Thyroid gland (tissue), 4 donors: ENCODE measurements around the gene PARP1. TPM values are rescaled to one million over a fixed set of nuclear protein-coding genes. Genes with fewer than 3 reads are reported as not detected.

Source experiments
- DNase-seq, 2 donors: peaks; one replicate each; pipeline ENCODE4 v3.0.0-alpha.2; 2019
- H3K27ac ChIP-seq, 3 donors: fragments of 200-600 bp; sonication (generic); 1 replicate in 2 of 3; 2 replicates in 1 of 3; pipeline ENCODE4 v1.5.1; 2016 to 2019; ENCODE audit warnings: mild to moderate bottlenecking in 1 of 3, moderate library complexity in 1 of 3
- H3K27me3 ChIP-seq: fragments of 200-600 bp; sonication (generic); one replicate; pipeline ENCODE4 v1.5.1; 2019
- H3K36me3 ChIP-seq, 2 donors: fragments of 200-600 bp; sonication (generic); one replicate each; pipeline ENCODE4 v1.5.1; 2016 to 2019
- H3K4me1 ChIP-seq, 2 donors: fragments of 200-600 bp; sonication (generic); one replicate each; pipeline ENCODE4 v1.5.1; 2017 to 2019
- H3K4me3 ChIP-seq, 3 donors: fragments of 200-600 bp; sonication (generic); replicated peaks in 1 of 3; 1 replicate in 2 of 3; 2 replicates in 1 of 3; pipeline ENCODE4 v1.5.1; 2016; ENCODE audit warnings: mild to moderate bottlenecking in 1 of 3
- H3K9me3 ChIP-seq: fragments of 200-600 bp; sonication (generic); one replicate; pipeline ENCODE4 v1.5.1; 2017
- CTCF ChIP-seq, 6 experiments: fragments of 200-600 bp in 3 of 6; fragments of 450-650 bp in 3 of 6; sonication (generic) in 3 of 6; IDR thresholded peaks; one replicate each; pipeline ENCODE4 v1.5.1; 2016 to 2019; ENCODE audit warnings: antibody characterized with exemption in 6 of 6, mild to moderate bottlenecking in 2 of 6, inconsistent platforms in 1 of 6, moderate library complexity in 1 of 6
- POLR2A ChIP-seq, 2 donors: fragments of 450-650 bp; IDR thresholded peaks; one replicate each; pipeline ENCODE4 v1.6.1; 2017; ENCODE audit warnings: antibody characterized with exemption in 2 of 2, mild to moderate bottlenecking in 2 of 2, moderate library complexity in 1 of 2
- WGBS, 2 donors: methylation state at CpG; one replicate each; pipeline ENCODE4 v1.1.5; 2017; 5-methylcytosine and 5-hydroxymethylcytosine counted together
- intact Hi-C: fragments of 100-400 bp; cut with DNase I; formaldehyde crosslinking; loops from one replicate; pipeline ENCODE4 v1.15.1; 2023
- total RNA-seq, 4 donors: library from RNA; depleted of rRNA; stranded (reverse); fragments of >200 nt; gene quantifications; one replicate each; pipeline ENCODE4 v1.2.3, GENCODE V29; 2016

PARP1 gene
- total RNA-seq, 4 donors from 2014 or later: 47.8 to 103 (median 90.5) TPM

GRCh38 chr1:226414098-226414698 is 6.3 kb upstream of the PARP1 start:
- 86 to 94% methylated on average over 11 of the region's 11 CpGs for WGBS, 2 donors
- Histone ChIP-seq H3K4me3 (no peak overlapping the region), H3K9me3 (no peaks in the 10 kb centered on the region), H3K27me3 (no peaks in the 10 kb centered on the region), H3K36me3 (no peaks in the 10 kb centered on the region), H3K27ac (no peak overlapping the region), H3K4me1 (no peaks in the 10 kb centered on the region)
- TF ChIP-seq POLR2A (IDR thresholded peaks at IDR 0.05): no peak
- no peak for TF ChIP-seq CTCF (IDR thresholded peaks at IDR 0.05)
- DNase-seq: no peak
- intact Hi-C loops: no loop called here

- Histone ChIP-seq H3K9me3 (no peaks in the 10 kb centered on the region), H3K4me1 (peaks cover 4 to 5% of the 10 kb centered on the region in 2 donors), H3K4me3 (no peak overlapping the region), H3K27ac (peak overlapping the region in 2 of 3 donors; percentile 23 to 46), H3K36me3 (no peaks in the 10 kb centered on the region), H3K27me3 (no peaks in the 10 kb centered on the region)
- WGBS, 2 donors: 47 to 49% methylated on average over 5 of the region's 5 CpGs
- intact Hi-C loops: no loop called here
- peak; percentile 93 for DNase-seq
- no peak for TF ChIP-seq CTCF (IDR thresholded peaks at IDR 0.05)
- no peak for TF ChIP-seq POLR2A (IDR thresholded peaks at IDR 0.05)
These were observed 3.7 kb upstream of the PARP1 start for GRCh38 chr1:226411619-226412018.

- no peaks in the 10 kb centered on the region for H3K36me3 ChIP-seq
- intact Hi-C loops: no loop called here
- no peaks in the 10 kb centered on the region for H3K27me3 ChIP-seq
- peak overlapping the region in 2 of 3 donors; percentile 23 to 46 for H3K27ac ChIP-seq
- no peaks in the 10 kb centered on the region for H3K9me3 ChIP-seq
- TF ChIP-seq POLR2A (IDR thresholded peaks at IDR 0.05) (no peak), CTCF (IDR thresholded peaks at IDR 0.05) (no peak)
- no peak for DNase-seq
- no peak overlapping the region for H3K4me3 ChIP-seq
- 95 to 96% methylated on average over 2 of the region's 2 CpGs for WGBS, 2 donors
- peaks cover 11% of the 10 kb centered on the region in 2 donors for H3K4me1 ChIP-seq
These were observed 3.1 kb upstream of the PARP1 start for GRCh38 chr1:226410958-226411357.

GRCh38 chr1:226409392-226409791 is 1.5 kb upstream of the PARP1 start:
- intact Hi-C loops: no loop called here
- WGBS, 2 donors: 92 to 97% methylated on average over 4 of the region's 4 CpGs
- H3K4me1 ChIP-seq: peaks cover 17 to 24% of the 10 kb centered on the region in 2 donors
- H3K27me3 ChIP-seq: no peaks in the 10 kb centered on the region
- no peak overlapping the region for H3K4me3 ChIP-seq
- no peak overlapping the region for H3K27ac ChIP-seq
- H3K36me3 ChIP-seq: no peaks in the 10 kb centered on the region
- H3K9me3 ChIP-seq: no peaks in the 10 kb centered on the region
- TF ChIP-seq CTCF (IDR thresholded peaks at IDR 0.05): no peak
- TF ChIP-seq POLR2A (IDR thresholded peaks at IDR 0.05): no peak
- no peak for DNase-seq

GRCh38 chr1:226408285-226409184 is 642 bp upstream of the PARP1 start:
- intact Hi-C loops: no loop called here
- TF ChIP-seq CTCF (IDR thresholded peaks at IDR 0.05) (no peak), POLR2A (IDR thresholded peaks at IDR 0.05) (no peak)
- peak overlapping the region; percentile 62 to 66 (median 65) for H3K27ac ChIP-seq
- H3K4me1 ChIP-seq: peaks cover 26 to 33% of the 10 kb centered on the region in 2 donors
- no peak for DNase-seq
- no peaks in the 10 kb centered on the region for H3K9me3 ChIP-seq
- H3K36me3 ChIP-seq: no peaks in the 10 kb centered on the region
- 69 to 79% methylated on average over 25 of the region's 25 CpGs for WGBS, 2 donors
- H3K4me3 ChIP-seq: peak overlapping the region in 1 of 3 donors; percentile 67
- no peaks in the 10 kb centered on the region for H3K27me3 ChIP-seq
